ENCODE results near the gene CRMP1. TPM values are rescaled to one million over a fixed set of nuclear protein-coding genes. Genes with fewer than 3 reads are reported as not detected.
A peak's percentile ranks its signal among the peaks of the same experiment; 100 is the strongest.

The CRMP1 gene
- total and polyA plus RNA-seq, 7 donors = under 0.01 to 6.4 (median 4.2) TPM; not detected in 1

DNA sequence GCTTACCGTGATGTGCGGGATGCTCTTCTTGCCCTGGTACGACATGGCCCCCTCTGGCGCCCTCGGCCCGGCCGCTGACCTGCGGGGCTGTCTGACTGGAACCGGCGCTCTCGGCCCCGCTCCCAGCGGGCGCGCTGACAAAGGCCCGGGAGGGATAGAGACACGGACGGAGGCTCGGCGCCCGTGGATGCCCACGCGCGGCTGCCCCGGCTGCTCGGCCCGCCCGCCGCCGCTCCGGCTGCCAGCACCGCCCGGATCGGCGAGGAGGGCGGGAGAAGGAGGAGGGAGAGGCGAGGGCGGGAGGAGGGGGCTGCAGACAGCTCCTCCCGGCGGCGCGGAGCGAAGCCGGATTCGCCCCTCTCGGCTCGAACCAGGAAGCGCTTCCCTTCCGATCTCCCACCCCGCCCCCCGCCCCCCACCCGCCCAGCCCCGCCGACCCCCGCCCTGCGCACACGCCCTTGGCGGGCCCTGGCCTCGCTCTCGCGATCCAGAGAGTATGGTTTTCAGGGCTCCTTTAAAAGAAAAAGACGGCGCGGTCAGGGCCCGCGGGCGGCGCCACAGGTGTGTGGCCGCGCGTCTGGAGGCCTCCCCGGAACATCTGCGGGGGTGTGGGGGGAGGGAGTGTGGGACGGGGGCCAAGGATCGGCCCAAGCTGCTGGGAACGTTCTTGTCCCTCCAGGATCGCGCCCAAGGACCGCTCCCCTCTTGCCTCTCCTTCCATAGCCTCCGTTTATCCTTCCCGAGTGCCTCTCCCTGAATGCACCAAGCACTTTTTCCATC is 4.5 kb downstream of the CRMP1 start:
- intact Hi-C loops (cut with DNase I) = no loop called here
- Histone ChIP-seq H3K9me3 (no peaks in the 10 kb centered on the region), H3K4me1 (peaks cover 0 to 38% (median 34%) of the 10 kb centered on the region in 4 donors), H3K4me3 (peak overlapping the region; percentile 19 to 57 (median 45)), H3K27me3 (peaks cover 54 to 87% (median 65%) of the 10 kb centered on the region in 3 donors), H3K27ac (no peak overlapping the region), H3K36me3 (no peaks in the 10 kb centered on the region)
- 3% methylated on average over 78 to 81 of the region's 81 CpGs for WGBS, 2 donors
- no peak for TF ChIP-seq POLR2AphosphoS5 (IDR thresholded peaks at IDR 0.05)
- DNase-seq = no peak

DNA sequence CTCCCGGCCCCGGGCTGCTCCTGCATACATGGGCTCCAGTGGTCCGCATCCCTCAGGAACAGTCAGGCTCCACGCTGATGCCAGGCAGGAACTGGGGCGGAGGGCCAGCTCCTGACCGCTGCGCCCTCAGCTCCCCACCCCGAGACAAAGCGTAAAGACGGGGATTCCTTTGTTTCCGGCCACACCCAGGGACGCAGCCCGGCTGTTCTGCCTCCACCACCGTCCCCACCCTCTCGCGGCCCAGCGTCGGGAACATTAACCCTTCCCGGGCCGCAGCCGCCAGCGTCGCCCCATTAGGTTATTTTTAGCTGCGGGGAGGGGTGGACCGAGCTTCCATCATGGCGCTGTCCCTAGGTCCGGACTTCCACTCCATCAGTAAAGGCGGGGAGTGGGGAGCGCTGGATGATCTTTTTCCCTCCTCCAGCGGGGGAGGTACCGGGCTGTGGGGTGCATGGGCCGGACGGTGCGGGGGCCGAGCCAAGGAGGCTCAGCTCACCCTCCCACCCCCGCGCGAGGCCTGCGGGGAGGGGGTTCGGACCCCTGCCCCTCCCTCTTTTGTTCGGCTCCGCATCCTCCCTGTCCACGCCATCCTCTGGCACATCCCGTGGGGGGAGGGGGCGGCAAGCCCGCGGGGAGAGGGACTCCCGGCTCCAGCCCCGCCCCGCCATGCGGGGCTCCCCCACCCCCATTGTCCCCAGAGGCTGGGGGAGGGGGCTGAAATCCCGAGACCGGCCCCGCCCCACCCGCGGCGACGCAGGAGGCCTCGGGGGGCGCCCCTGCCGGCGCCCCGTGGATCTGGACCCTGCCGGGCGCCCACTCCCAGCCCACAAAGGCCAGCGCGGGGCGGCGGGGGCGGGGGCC is 5.3 kb downstream of the CRMP1 start:
- Histone ChIP-seq H3K27ac (no peak overlapping the region), H3K4me1 (peaks cover 0 to 32% (median 30%) of the 10 kb centered on the region in 4 donors), H3K9me3 (no peaks in the 10 kb centered on the region), H3K4me3 (peak overlapping the region; percentile 19 to 57 (median 45)), H3K27me3 (peaks cover 52 to 81% (median 59%) of the 10 kb centered on the region in 3 donors), H3K36me3 (no peaks in the 10 kb centered on the region)
- intact Hi-C loops (cut with DNase I) = no loop called here
- TF ChIP-seq POLR2A (IDR thresholded peaks at IDR 0.05) (no peak), EP300 (IDR thresholded peaks at IDR 0.05) (no peak), POLR2AphosphoS5 (IDR thresholded peaks at IDR 0.05) (no peak)
- TF ChIP-seq, protein P1, sequence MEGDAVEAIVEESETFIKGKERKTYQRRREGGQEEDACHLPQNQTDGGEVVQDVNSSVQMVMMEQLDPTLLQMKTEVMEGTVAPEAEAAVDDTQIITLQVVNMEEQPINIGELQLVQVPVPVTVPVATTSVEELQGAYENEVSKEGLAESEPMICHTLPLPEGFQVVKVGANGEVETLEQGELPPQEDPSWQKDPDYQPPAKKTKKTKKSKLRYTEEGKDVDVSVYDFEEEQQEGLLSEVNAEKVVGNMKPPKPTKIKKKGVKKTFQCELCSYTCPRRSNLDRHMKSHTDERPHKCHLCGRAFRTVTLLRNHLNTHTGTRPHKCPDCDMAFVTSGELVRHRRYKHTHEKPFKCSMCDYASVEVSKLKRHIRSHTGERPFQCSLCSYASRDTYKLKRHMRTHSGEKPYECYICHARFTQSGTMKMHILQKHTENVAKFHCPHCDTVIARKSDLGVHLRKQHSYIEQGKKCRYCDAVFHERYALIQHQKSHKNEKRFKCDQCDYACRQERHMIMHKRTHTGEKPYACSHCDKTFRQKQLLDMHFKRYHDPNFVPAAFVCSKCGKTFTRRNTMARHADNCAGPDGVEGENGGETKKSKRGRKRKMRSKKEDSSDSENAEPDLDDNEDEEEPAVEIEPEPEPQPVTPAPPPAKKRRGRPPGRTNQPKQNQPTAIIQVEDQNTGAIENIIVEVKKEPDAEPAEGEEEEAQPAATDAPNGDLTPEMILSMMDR (IDR thresholded peaks at IDR 0.05) = no peak
- WGBS, 2 donors = 4 to 6% methylated on average over 70 of the region's 70 CpGs
- DNase-seq = no peak

DNA sequence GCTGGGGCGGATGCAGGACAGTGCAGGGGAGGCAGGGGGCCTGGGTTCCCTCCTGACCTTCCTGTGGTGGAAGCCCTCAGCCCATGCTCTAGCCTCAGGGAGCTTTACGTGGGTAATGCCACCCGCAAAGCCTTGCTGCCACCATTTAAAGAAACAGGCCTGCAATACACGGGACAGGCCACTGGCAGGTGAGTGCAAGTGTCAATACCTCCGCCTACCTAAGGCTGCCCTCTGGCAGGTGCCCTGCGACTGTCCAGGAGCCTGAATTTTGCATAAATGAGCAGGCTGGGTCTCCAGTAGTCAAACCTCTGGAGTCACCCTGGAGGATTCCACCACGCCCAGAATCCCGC is 5.9 kb downstream of the CRMP1 start:
- H3K27me3 ChIP-seq = peaks cover 46 to 76% (median 53%) of the 10 kb centered on the region in 3 donors
- H3K9me3 ChIP-seq = no peaks in the 10 kb centered on the region
- peaks cover 0 to 29% (median 26%) of the 10 kb centered on the region in 4 donors for H3K4me1 ChIP-seq
- no peak for TF ChIP-seq POLR2AphosphoS5 (IDR thresholded peaks at IDR 0.05)
- TF ChIP-seq POLR2A (IDR thresholded peaks at IDR 0.05) = no peak
- TF ChIP-seq, protein P1 (IDR thresholded peaks at IDR 0.05) = no peak
- no peak for TF ChIP-seq EP300 (IDR thresholded peaks at IDR 0.05)
- H3K4me3 ChIP-seq = peak overlapping the region; percentile 19 to 57 (median 45)
- intact Hi-C loops (cut with DNase I) = no loop called here
- DNase-seq = no peak
- WGBS, 2 donors = 17 to 35% methylated on average over 8 of the region's 8 CpGs
- H3K36me3 ChIP-seq = no peaks in the 10 kb centered on the region
- H3K27ac ChIP-seq = no peak overlapping the region

DNA sequence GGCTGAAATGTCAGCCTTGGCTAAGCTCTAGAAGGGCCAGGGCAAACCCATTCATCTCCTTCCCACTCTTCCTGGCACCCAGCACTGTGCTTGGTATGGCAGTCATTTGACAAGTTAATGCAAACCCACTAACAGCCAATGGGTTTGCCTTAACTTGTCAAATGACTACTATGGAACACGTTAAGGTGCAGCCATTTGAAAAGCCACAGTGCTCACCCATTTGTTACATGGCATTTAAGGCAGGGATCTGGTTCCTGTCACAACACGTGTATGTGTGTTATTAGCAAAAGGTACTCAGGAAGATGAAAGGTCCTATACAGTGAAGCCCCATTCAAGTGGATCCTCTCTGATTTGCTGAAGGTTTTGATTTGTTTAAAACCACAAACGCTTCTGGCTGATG is 7.2 kb downstream of the CRMP1 start:
- peaks cover 0 to 28% (median 25%) of the 10 kb centered on the region in 4 donors for H3K4me1 ChIP-seq
- H3K27ac ChIP-seq = no peak overlapping the region

More for the DNA sequence above, 7.2 kb downstream of the CRMP1 start:
- peaks cover 36 to 74% (median 41%) of the 10 kb centered on the region in 3 donors for H3K27me3 ChIP-seq
- no peaks in the 10 kb centered on the region for H3K36me3 ChIP-seq
- no peaks in the 10 kb centered on the region for H3K9me3 ChIP-seq
- intact Hi-C loops (cut with DNase I) = no loop called here
- 42 to 54% methylated on average over 3 of the region's 3 CpGs for WGBS, 2 donors
- TF ChIP-seq, protein P1 (IDR thresholded peaks at IDR 0.05) = no peak
- no peak overlapping the region for H3K4me3 ChIP-seq
- DNase-seq = no peak
